K562 (cell line): ENCODE data around the gene MYH9. TPM values are rescaled to one million over a fixed set of nuclear protein-coding genes. Genes with fewer than 3 reads are reported as not detected.

Experiments used
- ATAC-seq: fragments of 200-7000 bp; cut with Tn5 transposase; 3 replicates; pipeline ENCODE4 v1.9.1; 2020; ENCODE audit warnings: moderate library complexity
- BruUV-seq: library from RNA; stranded (reverse); fragments of 400-500 nt; replicated peaks from 2 replicates; lab custom pipeline; 2021; lab: Mats Ljungman, UMichigan
- CTCF ChIA-PET: fragments of 300-600 bp; formaldehyde crosslinking; extraction: SDS; loops from one replicate; lab custom pipeline; 2021; ENCODE audit warnings: low intra/inter-chr PET ratio; lab: Yijun Ruan, JAX
- POLR2A ChIA-PET: fragments of 300-600, 350-650 bp; sonication (Branson Sonifier 250); formaldehyde crosslinking; extraction: SDS; loops from one replicate; lab custom pipeline; 2021; ENCODE audit warnings: antibody characterized with exemption, inconsistent platforms; lab: Yijun Ruan, JAX
- DNase-seq, 4 experiments: peaks; one replicate each; pipeline versions ENCODE4 v3.0.0 to v3.0.0-alpha.2; 2011 to 2018; ENCODE audit warnings: low spot score in 3 of 4, mixed read lengths in 3 of 4; ENCODE audit errors: extremely low read depth in 1 of 4
- FAIRE-seq: peaks from 2 replicates; lab custom pipeline; 2011; peaks lifted over from hg19 to GRCh38; lab: Jason Lieb, UNC
- H2AFZ ChIP-seq: 2 replicates; pipeline ENCODE4 v1.6.0; 2011; ENCODE audit warnings: low read depth, low read length, control low read depth, inconsistent platforms
- H3K27ac ChIP-seq: fragments of 200-600 bp; 3 replicates; pipeline ENCODE4 v1.8.0; 2011; ENCODE audit warnings: low read depth, mild to moderate bottlenecking, control low read depth, inconsistent platforms, low read length, moderate library complexity, mixed read lengths; ENCODE audit errors: extremely low read depth
- H3K27me3 ChIP-seq, 2 experiments: fragments of 300-600 bp in 1 of 2; 2 replicates in 1 of 2; 3 replicates in 1 of 2; pipeline versions ENCODE4 v1.6.0 to v1.8.0; 2011; ENCODE audit warnings: inconsistent platforms in 2 of 2, low read length in 2 of 2, mild to moderate bottlenecking in 1 of 2, mixed read lengths in 1 of 2, moderate library complexity in 1 of 2; ENCODE audit not compliant: control insufficient read depth in 2 of 2, insufficient read depth in 2 of 2
- H3K36me3 ChIP-seq: fragments of 300-600 bp; 3 replicates; pipeline ENCODE4 v1.8.0; 2011; ENCODE audit warnings: mild to moderate bottlenecking, low read length, inconsistent platforms; ENCODE audit not compliant: control insufficient read depth, insufficient read depth
- H3K4me1 ChIP-seq, 2 experiments: fragments of 200-600 bp in 1 of 2; replicated peaks in 1 of 2; 2 replicates in 1 of 2; 3 replicates in 1 of 2; pipeline versions ENCODE4 v1.5.1 to v1.8.0; 2011; ENCODE audit warnings: inconsistent platforms in 2 of 2, low read length in 2 of 2, mild to moderate bottlenecking in 1 of 2, mixed read lengths in 1 of 2, moderate library complexity in 1 of 2; ENCODE audit not compliant: control insufficient read depth in 2 of 2, insufficient read depth in 2 of 2
- H3K4me2 ChIP-seq: 2 replicates; pipeline ENCODE4 v1.6.1; 2011; ENCODE audit warnings: low read length, control low read depth, inconsistent platforms, mixed read lengths; ENCODE audit not compliant: insufficient read depth
- H3K4me3 ChIP-seq: fragments of 200-600 bp; sonication (generic), shearing (Covaris generic); 2 replicates; pipeline ENCODE4 v1.5.1; 2016; ENCODE audit warnings: control low read depth, inconsistent platforms
- H3K79me2 ChIP-seq: fragments of 200-600 bp; 3 replicates; pipeline ENCODE4 v1.8.0; 2011; ENCODE audit warnings: low read length, inconsistent platforms; ENCODE audit not compliant: control insufficient read depth, insufficient read depth
- H3K9ac ChIP-seq, 2 experiments: 2 replicates each; pipeline versions ENCODE4 v1.6.0 to v1.6.1; 2011; ENCODE audit warnings: low read depth in 2 of 2, low read length in 2 of 2, control low read depth in 1 of 2, inconsistent platforms in 1 of 2, mild to moderate bottlenecking in 1 of 2, mixed read lengths in 1 of 2; ENCODE audit not compliant: insufficient read depth in 1 of 2
- H3K9me1 ChIP-seq: one replicate; pipeline ENCODE4 v1.6.0; 2011; ENCODE audit warnings: inconsistent platforms, mild to moderate bottlenecking, low read length, moderate library complexity; ENCODE audit not compliant: control insufficient read depth, insufficient read depth
- H3K9me3 ChIP-seq: replicated peaks from 2 replicates; pipeline ENCODE4 v1.5.1; 2011; ENCODE audit warnings: low read depth, low read length, inconsistent platforms; ENCODE audit not compliant: control insufficient read depth, insufficient read depth
- H4K20me1 ChIP-seq: replicated peaks from 2 replicates; pipeline ENCODE4 v1.6.1; 2011; ENCODE audit warnings: low read length, inconsistent platforms, mixed read lengths; ENCODE audit not compliant: control insufficient read depth, insufficient read depth
- ARID1B ChIP-seq: fragments of 450-650 bp; IDR thresholded peaks from 2 replicates; pipeline ENCODE4 v1.6.1; 2016; ENCODE audit warnings: antibody characterized with exemption, mild to moderate bottlenecking, inconsistent platforms
- BHLHE40 ChIP-seq: IDR thresholded peaks from 2 replicates; pipeline ENCODE4 v1.6.1; 2011; ENCODE audit warnings: low read length, improper control_type of control experiment
- CLOCK ChIP-seq: fragments of 250-450 bp; sonication (Bioruptor Pico); IDR thresholded peaks from 2 replicates; pipeline ENCODE4 v1.4.0; 2020; ENCODE audit warnings: mild to moderate bottlenecking, moderate library complexity, borderline replicate concordance
- DDX20 ChIP-seq: fragments of 450-650 bp; IDR thresholded peaks from 2 replicates; pipeline ENCODE4 v1.6.1; 2016; ENCODE audit warnings: missing genetic modification characterization, low read depth, mild to moderate bottlenecking, missing compliant biosample characterization, moderate library complexity
- HMBOX1 ChIP-seq: sonication (generic); IDR thresholded peaks from 2 replicates; pipeline ENCODE4 v1.6.1; 2016
- JUND ChIP-seq, 2 experiments: IDR thresholded peaks; 2 replicates in 1 of 2; 3 replicates in 1 of 2; pipeline ENCODE4 v1.6.1; 2011; ENCODE audit warnings: borderline replicate concordance in 2 of 2, low read depth in 2 of 2, low read length in 2 of 2, improper control_type of control experiment in 1 of 2, missing biosample characterization in 1 of 2, missing genetic modification characterization in 1 of 2, missing genetic modification reagents in 1 of 2
- MYBL2 ChIP-seq, 2 experiments: fragments of 450-650 bp in 1 of 2; sonication (generic) in 1 of 2; formaldehyde crosslinking in 1 of 2; IDR thresholded peaks; 2 replicates each; pipeline versions ENCODE4 v1.6.1 to v1.8.1; 2017 to 2022; ENCODE audit warnings: borderline replicate concordance in 1 of 2, inconsistent platforms in 1 of 2, low read depth in 1 of 2, mild to moderate bottlenecking in 1 of 2, missing genetic modification reagents in 1 of 2, moderate library complexity in 1 of 2
- NFXL1 ChIP-seq: fragments of 450-650 bp; formaldehyde crosslinking; IDR thresholded peaks from 2 replicates; pipeline ENCODE4 v1.4.0; 2021; ENCODE audit warnings: mild to moderate bottlenecking
- SRF ChIP-seq, 2 experiments: fragments of 250-450, 450-650 bp in 1 of 2; sonication (Bioruptor Pico) in 1 of 2; sonication (generic) in 1 of 2; formaldehyde crosslinking; IDR thresholded peaks; 2 replicates each; pipeline versions ENCODE4 v1.5.0 to v1.5.1; 2020 to 2022; ENCODE audit warnings: mild to moderate bottlenecking in 1 of 2, missing genetic modification reagents in 1 of 2
- THRA ChIP-seq: fragments of 450-650 bp; IDR thresholded peaks from 2 replicates; pipeline ENCODE4 v1.6.1; 2017; ENCODE audit warnings: mild to moderate bottlenecking, moderate library complexity
- ZNF274 ChIP-seq: IDR thresholded peaks from 2 replicates; pipeline ENCODE4 v1.6.1; 2011; ENCODE audit warnings: low read depth, mild to moderate bottlenecking, low read length, moderate library complexity, borderline replicate concordance
- WGBS: fragments of 100-300 bp; shearing (Covaris generic); methylation state at CpG from one replicate; pipeline ENCODE4 v1.1.6; 2016; ENCODE audit warnings: low coverage, mixed read lengths; ENCODE audit not compliant: insufficient coverage; ENCODE audit errors: missing lambda C conversion rate; 5-methylcytosine and 5-hydroxymethylcytosine counted together
- in situ Hi-C: fragments of 300-500 bp; cut with MboI; formaldehyde crosslinking; loops from 4 replicates; pipeline ENCODE4 v1.15.0; 2018; ENCODE audit warnings: inconsistent platforms, mixed read lengths
- intact Hi-C: fragments of 100-400 bp; cut with micrococcal nuclease; formaldehyde crosslinking; loops from 2 replicates; pipeline ENCODE4 v1.14.2; 2022
- polyA plus RNA-seq, 8 experiments: library from polyadenylated mRNA; depleted of rRNA in 4 of 8; stranded (reverse) in 5 of 8; unstranded in 3 of 8; fragments of >200 nt; fragmentation: Nextera tagmentation in 2 of 8; fragmentation: Illumina TruSeq in 1 of 8; extraction: Ambion mirVana in 2 of 8; extraction: Trizol in 1 of 8; gene quantifications; 2 replicates each; pipeline versions ENCODE4 v1.2.1 to v1.2.3, GENCODE V29; 2011 to 2014; ENCODE audit warnings: inconsistent platforms in 1 of 8, missing spikeins in 1 of 8
- total RNA-seq, 7 experiments: library from RNA; depleted of rRNA in 6 of 7; stranded (reverse); fragments of >200 nt in 6 of 7; fragmentation: Illumina TruSeq in 2 of 7; extraction: Trizol in 2 of 7; gene quantifications; 2 replicates each; pipeline versions ENCODE4 v1.2.1 to v1.2.3, GENCODE V29; 2011 to 2021; ENCODE audit warnings: low replicate concordance in 1 of 7
- TF ChIP-seq, protein P1 (sequence below): fragments of 250-450 bp; sonication (Bioruptor Pico); IDR thresholded peaks from 2 replicates; pipeline ENCODE4 v1.5.0; 2021; ENCODE audit warnings: mild to moderate bottlenecking, borderline replicate concordance

The MYH9 gene
- total and polyA plus RNA-seq, 9 of the 15 experiments (the other 6 are each of a cell fraction or from before 2014, with no cell fraction given) = 0.71 to 111 (median 24.6) TPM

GRCh38 chr22:36330655-36331305, 57.0 kb downstream of the MYH9 start:
- H3K27ac ChIP-seq = peak overlapping the region; percentile 91
- no peaks in the 10 kb centered on the region for H3K9me3 ChIP-seq
- intact Hi-C loops (loop anchor here (1.0 kb wide), 1 partner anchor 58 kb away; no protein-coding TSS in a partner anchor), in situ Hi-C loops (no loop called here)
- ATAC-seq (no peak), DNase-seq (peak in 1 of 4 experiments; percentile 20), FAIRE-seq (no peak)
- peaks cover 55% of the 10 kb centered on the region for H3K79me2 ChIP-seq
- H3K4me1 ChIP-seq = peaks cover 72 to 75% of the 10 kb centered on the region in 2 experiments
- H3K4me2 ChIP-seq = peak overlapping the region; percentile 15; the same call in 1 of the 2 replicates
- H3K9ac ChIP-seq = peak overlapping the region; percentile 67 to 83
- no peaks in the 10 kb centered on the region for H4K20me1 ChIP-seq
- 52% methylated on average over 11 of the region's 20 CpGs for WGBS
- CTCF ChIA-PET = no interaction called here
- no peak overlapping the region for H2AFZ ChIP-seq
- no peaks in the 10 kb centered on the region for H3K27me3 ChIP-seq
- POLR2A ChIA-PET = interaction anchor here (0.6 to 1.0 kb wide), 3 partner anchors 57 to 699 kb away, joined by 3 read pairs; partner anchors contain the start of gene MYH9
- no peak overlapping the region for H3K4me3 ChIP-seq
- no TSS peak for BruUV-seq
- peaks cover 78% of the 10 kb centered on the region for H3K36me3 ChIP-seq
- peaks cover 5% of the 10 kb centered on the region for H3K9me1 ChIP-seq
- TF ChIP-seq HMBOX1 = no peak
- TF ChIP-seq MYBL2 (IDR thresholded peaks at IDR 0.05; ENCODE audit: low read depth) = no peak
- no peak for TF ChIP-seq MYBL2 (CRISPR knock-in tag; IDR thresholded peaks at IDR 0.05; ENCODE audit: borderline replicate concordance)
- no peak for TF ChIP-seq NFXL1 (CRISPR knock-in tag)
- no peak for TF ChIP-seq CLOCK
- TF ChIP-seq, protein P1, sequence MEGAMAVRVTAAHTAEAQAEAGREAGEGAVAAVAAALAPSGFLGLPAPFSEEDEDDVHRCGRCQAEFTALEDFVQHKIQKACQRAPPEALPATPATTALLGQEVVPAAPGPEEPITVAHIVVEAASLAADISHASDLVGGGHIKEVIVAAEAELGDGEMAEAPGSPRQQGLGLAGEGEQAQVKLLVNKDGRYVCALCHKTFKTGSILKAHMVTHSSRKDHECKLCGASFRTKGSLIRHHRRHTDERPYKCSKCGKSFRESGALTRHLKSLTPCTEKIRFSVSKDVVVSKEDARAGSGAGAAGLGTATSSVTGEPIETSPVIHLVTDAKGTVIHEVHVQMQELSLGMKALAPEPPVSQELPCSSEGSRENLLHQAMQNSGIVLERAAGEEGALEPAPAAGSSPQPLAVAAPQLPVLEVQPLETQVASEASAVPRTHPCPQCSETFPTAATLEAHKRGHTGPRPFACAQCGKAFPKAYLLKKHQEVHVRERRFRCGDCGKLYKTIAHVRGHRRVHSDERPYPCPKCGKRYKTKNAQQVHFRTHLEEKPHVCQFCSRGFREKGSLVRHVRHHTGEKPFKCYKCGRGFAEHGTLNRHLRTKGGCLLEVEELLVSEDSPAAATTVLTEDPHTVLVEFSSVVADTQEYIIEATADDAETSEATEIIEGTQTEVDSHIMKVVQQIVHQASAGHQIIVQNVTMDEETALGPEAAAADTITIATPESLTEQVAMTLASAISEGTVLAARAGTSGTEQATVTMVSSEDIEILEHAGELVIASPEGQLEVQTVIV (CRISPR knock-in tag) = no peak
- TF ChIP-seq ZNF274 = no peak
- TF ChIP-seq JUND (IDR thresholded peaks at IDR 0.05; ENCODE audit: borderline replicate concordance, low read depth, low read length) = peak; percentile 54; the same call in 1 of the 2 replicates
- TF ChIP-seq JUND (tag; IDR thresholded peaks at IDR 0.05; ENCODE audit: borderline replicate concordance, low read depth, low read length) = peak; percentile 38; the same call in 1 of the 3 replicates
- 0 out of 2 replicates have a peak, but pooled peaks have one; percentile 15 for TF ChIP-seq ARID1B
- peak in 1 of 2 experiments; percentile 82; a peak in 2 of 4 replicates for TF ChIP-seq SRF (CRISPR knock-in tag; IDR thresholded peaks at IDR 0.05)
- TF ChIP-seq BHLHE40 = no peak
- TF ChIP-seq DDX20 (tag) = no peak
- TF ChIP-seq THRA = no peak
